Endothelial cell of umbilical vein (primary cell): ENCODE measurements around the gene NATD1. TPM values are rescaled to one million over a fixed set of nuclear protein-coding genes. Genes with fewer than 3 reads are reported as not detected.

Source experiments
- BruUV-seq: library from RNA; stranded (reverse); fragments of 400-500 nt; replicated peaks from 2 replicates; lab custom pipeline; 2021; lab: Mats Ljungman, UMichigan
- CTCF ChIA-PET: fragments of 300-600, 350-600 bp; sonication (Branson Sonifier 250); formaldehyde crosslinking; loops from one replicate; lab custom pipeline; 2021; ENCODE audit warnings: antibody characterized with exemption, inconsistent platforms; lab: Charles Lee
- POLR2A ChIA-PET: fragments of 300-600, 350-600 bp; sonication (Branson Sonifier 250); formaldehyde crosslinking; loops from one replicate; lab custom pipeline; 2021; ENCODE audit warnings: antibody characterized with exemption, inconsistent platforms; lab: Charles Lee
- DNase-seq: peaks from one replicate; pipeline ENCODE4 v3.0.0-alpha.2; 2011; ENCODE audit warnings: low read depth, low spot score
- FAIRE-seq: peaks from 2 replicates; lab custom pipeline; 2011; peaks lifted over from hg19 to GRCh38; lab: Jason Lieb, UNC
- H2AFZ ChIP-seq: 2 replicates; pipeline ENCODE4 v1.6.0; 2012; ENCODE audit warnings: low read depth, low read length, control low read depth, inconsistent platforms
- H3K27ac ChIP-seq: 2 replicates; pipeline ENCODE4 v1.5.1; 2011; ENCODE audit warnings: low read depth, mild to moderate bottlenecking, control low read depth, low read length, moderate library complexity; ENCODE audit not compliant: insufficient read depth
- H3K27me3 ChIP-seq, 2 experiments: 2 replicates each; pipeline versions ENCODE4 v1.6.0 to v1.6.1; 2011; ENCODE audit warnings: low read length in 2 of 2, mixed read lengths in 1 of 2; ENCODE audit not compliant: control insufficient read depth in 2 of 2, insufficient read depth in 2 of 2
- H3K36me3 ChIP-seq, 2 experiments: 2 replicates in 1 of 2; 3 replicates in 1 of 2; pipeline ENCODE4 v1.5.1; 2011; ENCODE audit warnings: low read length in 2 of 2, mild to moderate bottlenecking in 1 of 2, moderate library complexity in 1 of 2; ENCODE audit not compliant: control insufficient read depth in 2 of 2, insufficient read depth in 2 of 2; ENCODE audit errors: extremely low read depth in 1 of 2
- H3K4me1 ChIP-seq: 3 replicates; pipeline ENCODE4 v1.5.1; 2011; ENCODE audit warnings: mild to moderate bottlenecking, low read length; ENCODE audit not compliant: control insufficient read depth, insufficient read depth; ENCODE audit errors: extremely low read depth
- H3K4me2 ChIP-seq: 2 replicates; pipeline ENCODE4 v1.6.1; 2011; ENCODE audit warnings: low read length, control low read depth, mixed read lengths; ENCODE audit not compliant: insufficient read depth
- H3K4me3 ChIP-seq, 3 experiments: fragments of 200-600 bp in 1 of 3; sonication (generic), shearing (Covaris generic) in 1 of 3; replicated peaks in 1 of 3; 2 replicates each; pipeline ENCODE4 v1.5.1; 2011 to 2016; ENCODE audit warnings: control low read depth in 3 of 3, low read length in 3 of 3, mild to moderate bottlenecking in 2 of 3, inconsistent platforms in 1 of 3, low read depth in 1 of 3, moderate library complexity in 1 of 3; ENCODE audit not compliant: insufficient read depth in 1 of 3
- H3K79me2 ChIP-seq: 2 replicates; pipeline ENCODE4 v1.6.0; 2012; ENCODE audit warnings: low read length, inconsistent platforms; ENCODE audit not compliant: control insufficient read depth, insufficient read depth
- H3K9ac ChIP-seq: replicated peaks from 2 replicates; pipeline ENCODE3; 2011; ENCODE audit warnings: low read length, control low read depth; ENCODE audit not compliant: insufficient read depth; ENCODE audit errors: extremely low read depth
- H3K9me1 ChIP-seq: replicated peaks from 3 replicates; pipeline ENCODE4 v1.6.0; 2011; ENCODE audit warnings: mild to moderate bottlenecking, low read length; ENCODE audit not compliant: control insufficient read depth, insufficient read depth; ENCODE audit errors: extremely low read depth
- H3K9me3 ChIP-seq: replicated peaks from 2 replicates; pipeline ENCODE4 v1.5.1; 2012; ENCODE audit warnings: low read length, inconsistent platforms; ENCODE audit not compliant: control insufficient read depth, insufficient read depth
- H4K20me1 ChIP-seq: replicated peaks from 2 replicates; pipeline ENCODE3; 2011; ENCODE audit warnings: mild to moderate bottlenecking, low read length; ENCODE audit not compliant: control insufficient read depth, insufficient read depth; ENCODE audit errors: extremely low read depth
- FOS ChIP-seq: IDR thresholded peaks from 2 replicates; pipeline ENCODE4 v1.6.1; 2011; ENCODE audit warnings: mild to moderate bottlenecking, low read length, moderate library complexity, borderline replicate concordance; ENCODE audit not compliant: insufficient read depth
- POLR2A ChIP-seq: IDR thresholded peaks from 2 replicates; pipeline ENCODE4 v1.6.1; 2012; ENCODE audit warnings: low read depth, mild to moderate bottlenecking, control low read depth, low read length
- POLR2AphosphoS5 ChIP-seq: IDR thresholded peaks from 2 replicates; pipeline ENCODE4 v1.6.1; 2012; ENCODE audit warnings: low read depth, mild to moderate bottlenecking, control low read depth, low read length, moderate library complexity; ENCODE audit not compliant: insufficient read depth
- dilution Hi-C: fragments of 300-500 bp; cut with MboI; formaldehyde crosslinking; loops from one replicate; pipeline ENCODE4 v1.15.0; 2019; ENCODE audit warnings: low sequenced_read_pairs; ENCODE audit not compliant: extremely low pct_ligation_motif_present
- intact Hi-C: fragments of 100-400 bp; cut with micrococcal nuclease; formaldehyde crosslinking; loops from one replicate; pipeline ENCODE4 v1.10.0; 2022
- polyA plus RNA-seq, 4 experiments: library from polyadenylated mRNA; depleted of rRNA in 3 of 4; stranded (reverse) in 3 of 4; unstranded in 1 of 4; fragments of >200 nt; gene quantifications; 2 replicates each; pipeline versions ENCODE4 v1.2.1 to v1.2.3, GENCODE V29; 2011 to 2012; ENCODE audit warnings: missing spikeins in 1 of 4
- total RNA-seq: library from RNA; stranded (reverse); gene quantifications from 2 replicates; pipeline ENCODE4 v1.2.3, GENCODE V29; 2021
- TF ChIP-seq, protein P1 (sequence below): IDR thresholded peaks from 2 replicates; pipeline ENCODE4 v1.6.1; 2011; ENCODE audit not compliant: insufficient read depth, insufficient read length

NATD1 gene
- total and polyA plus RNA-seq, 2 donors (not counting 3 experiments of a cell fraction or from before 2014, with no cell fraction given) = 7.0 to 7.2 TPM

DNA sequence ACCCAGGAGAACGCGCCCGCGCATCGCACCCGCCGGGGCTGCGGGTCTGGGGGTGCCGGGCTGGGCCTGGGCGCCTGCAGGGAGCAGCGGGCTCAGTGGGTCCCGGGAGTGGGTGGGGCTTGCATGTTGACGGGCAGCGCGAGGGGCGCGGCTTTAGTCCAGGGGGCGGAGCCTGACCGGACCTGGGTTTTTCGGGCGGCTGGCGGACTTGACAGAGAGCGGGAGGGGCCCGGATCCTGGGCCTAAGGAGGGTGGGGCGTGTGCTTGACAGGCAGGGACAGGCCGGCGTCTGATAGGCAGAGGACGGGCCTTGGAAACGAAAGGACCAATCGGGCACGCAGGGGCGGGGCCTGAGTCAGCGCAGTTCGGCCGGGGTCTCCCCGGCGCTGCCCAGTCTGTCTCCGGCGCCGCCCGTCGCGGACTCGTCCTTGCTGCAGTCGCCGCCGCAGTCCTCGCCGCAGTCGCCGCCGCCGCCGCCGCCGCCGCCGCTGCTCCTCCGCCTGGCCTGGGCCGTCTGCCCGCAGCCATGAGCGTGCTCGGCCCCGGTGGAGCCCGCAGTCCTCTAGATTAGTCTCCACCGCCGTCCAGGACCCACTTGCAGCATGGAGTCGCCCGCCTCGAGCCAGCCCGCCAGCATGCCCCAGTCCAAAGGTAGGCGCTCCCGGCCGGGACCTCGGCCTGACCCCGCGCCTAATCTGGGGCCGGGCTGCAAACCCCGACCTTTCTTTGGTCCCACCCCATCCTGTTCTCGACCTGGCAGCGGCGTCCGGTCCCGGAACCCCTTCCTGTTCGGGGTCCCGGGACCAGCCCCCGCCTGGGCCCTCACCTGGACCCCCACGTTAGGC is 31.3 kb upstream of the NATD1 start, which contains the start of gene MAP2K3:
Gene MAP2K3 (plus strand): TSS at position 393 of the 845 bp plus-strand sequence. CDS start 210 bp downstream, at position 603.
- BruUV-seq = TSS peak; percentile 45
- POLR2A ChIA-PET = no interaction called here
- peaks cover 48% of the 10 kb centered on the region for H3K4me1 ChIP-seq
- CTCF ChIA-PET = interaction anchor here (1.0 to 3.9 kb wide), 3 partner anchors 227 to 228 kb away, joined by 7 to 39 read pairs (median 8); no protein-coding TSS in a partner anchor
- peak within 1 kb of the TSS; percentile 99 for H3K27ac ChIP-seq
- TF ChIP-seq, protein P1, sequence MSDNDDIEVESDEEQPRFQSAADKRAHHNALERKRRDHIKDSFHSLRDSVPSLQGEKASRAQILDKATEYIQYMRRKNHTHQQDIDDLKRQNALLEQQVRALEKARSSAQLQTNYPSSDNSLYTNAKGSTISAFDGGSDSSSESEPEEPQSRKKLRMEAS = no peak
- TF ChIP-seq FOS (peak; percentile 26), POLR2AphosphoS5 (peak; percentile 93), POLR2A (peak; percentile 82)
- no peaks in the 10 kb centered on the region for H3K9me3 ChIP-seq
- H3K36me3 ChIP-seq = no peaks in the 10 kb centered on the region
- H3K9me1 ChIP-seq = no peaks in the 10 kb centered on the region
- H3K27me3 ChIP-seq = no peaks in the 10 kb centered on the region
- peak; percentile 99 for DNase-seq
- peak within 1 kb of the TSS; percentile 90 for H3K4me2 ChIP-seq
- H4K20me1 ChIP-seq = no peaks in the 10 kb centered on the region
- peak within 1 kb of the TSS; percentile 84 for H3K9ac ChIP-seq
- FAIRE-seq = peak; percentile 98
- peak within 1 kb of the TSS; percentile 70 for H2AFZ ChIP-seq
- intact Hi-C loops (loop anchor here (1.0 to 2.0 kb wide), 6 partner anchors 9 to 242 kb away; partner anchors contain the start of genes DHRS7B, TMEM11 and USP22), dilution Hi-C loops (no loop called here)
- peak within 1 kb of the TSS; percentile 69 to 75 (median 74) for H3K4me3 ChIP-seq
- H3K79me2 ChIP-seq = peaks cover 42% of the 10 kb centered on the region
